OCI-M2 (cell line): ENCODE data around the gene CDH23.

ENCODE experiments used
- DNase-seq: peaks from one replicate; lab custom pipeline; 2025; ENCODE audit not compliant: unreplicated experiment; lab: John Stamatoyannopoulos, UW

Gene CDH23

DNA sequence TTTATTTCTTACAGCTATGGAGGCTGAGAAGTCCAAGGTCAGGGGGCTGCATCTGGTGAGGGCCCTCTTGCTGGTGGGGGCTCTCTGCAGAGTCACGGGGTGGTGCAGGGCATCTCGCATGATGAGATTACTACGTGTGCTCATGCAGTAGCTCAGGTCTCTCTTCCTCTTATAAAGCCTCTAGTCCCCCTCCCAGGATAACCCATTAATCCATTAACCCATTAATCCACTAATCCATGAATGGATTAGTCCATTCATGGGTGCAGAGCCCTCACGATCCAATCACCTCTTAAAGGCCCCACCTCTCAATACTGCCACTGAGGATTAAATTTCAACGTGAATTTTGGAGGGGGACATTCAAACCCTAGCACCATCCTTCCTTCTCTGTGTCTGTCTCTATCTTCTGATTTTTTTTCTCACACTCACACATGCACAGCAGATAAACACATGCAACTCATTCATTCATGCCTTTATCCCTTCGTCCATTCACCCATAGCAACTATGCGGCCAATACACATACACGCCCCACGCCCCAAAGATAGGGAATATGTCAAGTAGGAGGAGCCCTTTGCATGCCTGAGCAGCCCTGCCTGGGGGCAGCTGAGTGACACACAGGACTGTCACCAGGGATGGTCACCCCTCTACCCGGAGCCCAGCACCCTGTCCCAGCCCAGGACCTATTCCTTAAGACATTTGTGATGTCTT is 236.3 kb downstream of the CDH23 start:
- DNase-seq = no peak

DNA sequence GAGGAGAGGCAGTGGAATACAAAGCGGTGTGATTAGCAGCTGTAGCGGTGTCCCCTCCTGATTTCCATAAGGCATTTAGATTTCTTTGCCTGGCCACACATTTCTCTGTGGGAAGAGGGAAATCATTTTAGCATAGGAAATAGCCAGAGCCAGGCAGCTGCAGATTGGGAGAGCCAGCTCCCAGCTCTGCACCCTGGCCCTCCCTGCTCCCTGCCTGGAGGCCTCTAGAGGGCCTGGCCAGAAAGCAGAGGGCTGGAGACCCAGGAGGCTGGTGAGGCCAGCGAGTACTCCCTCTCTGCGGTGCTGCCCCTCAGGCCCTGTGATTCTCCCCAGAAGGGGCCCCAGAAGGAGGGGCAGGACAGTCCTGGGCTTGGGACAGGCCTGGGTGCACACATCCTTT is 237.2 kb downstream of the CDH23 start:
- DNase-seq = no peak

DNA sequence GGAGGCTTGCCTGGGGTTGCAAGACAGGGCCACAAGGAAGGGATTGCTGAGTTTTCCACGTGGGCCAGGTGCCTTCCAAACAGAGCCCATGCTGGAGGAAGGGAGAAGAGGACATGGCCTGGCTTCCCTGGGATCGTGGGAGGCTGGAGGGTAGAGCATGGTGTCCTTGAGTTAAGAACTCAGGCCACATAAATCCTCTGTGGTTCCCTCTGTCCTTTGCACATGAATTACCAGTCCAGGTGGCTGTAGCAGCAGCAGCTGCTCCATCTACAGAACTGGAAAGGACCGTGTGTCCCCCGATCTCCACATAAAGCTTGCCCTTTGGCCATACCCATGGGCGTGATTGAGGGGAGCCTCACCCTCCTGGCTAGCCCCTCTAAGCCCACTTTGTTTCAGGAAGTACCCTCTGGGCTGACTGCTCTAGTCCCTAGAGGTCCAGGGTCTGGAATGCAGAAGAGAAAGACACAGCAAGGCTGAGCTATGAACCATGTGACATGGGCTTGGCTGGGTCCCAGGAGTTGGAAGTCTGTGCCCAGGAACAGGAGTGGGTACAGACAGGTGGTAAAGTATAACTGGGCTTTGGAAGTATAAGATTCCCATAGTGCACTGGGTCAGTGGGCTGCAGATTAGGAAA is 237.9 kb downstream of the CDH23 start:
- DNase-seq = no peak

- no peak for DNase-seq
Measured at GRCh38 chr10:71635251-71635866, 238.6 kb downstream of the CDH23 start.

- no peak for DNase-seq
Measured at GRCh38 chr10:71635867-71636266, 239.1 kb downstream of the CDH23 start.

DNA sequence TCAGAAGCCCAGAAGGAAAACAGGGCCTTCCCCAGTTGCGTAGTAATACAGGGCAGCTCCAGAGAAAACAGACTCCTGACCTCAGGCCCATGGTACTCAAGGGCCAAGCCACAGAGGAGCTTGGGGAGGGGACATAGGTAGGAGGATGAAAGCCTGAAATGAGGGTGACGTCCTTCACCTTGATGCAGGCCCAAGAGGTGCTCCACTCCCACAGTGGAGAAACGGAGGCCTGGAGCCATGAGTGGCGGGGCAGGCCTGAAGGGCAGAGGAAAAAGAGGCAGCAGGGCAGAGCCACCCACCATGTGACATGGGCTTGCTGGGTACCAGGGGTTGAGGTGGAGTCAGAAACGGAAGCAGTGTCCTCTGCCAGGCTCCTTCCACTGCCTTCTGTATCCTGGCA is 239.9 kb downstream of the CDH23 start:
- DNase-seq = no peak

GRCh38 chr10:71637305-71637704 is 240.6 kb downstream of the CDH23 start:
- no peak for DNase-seq

DNA sequence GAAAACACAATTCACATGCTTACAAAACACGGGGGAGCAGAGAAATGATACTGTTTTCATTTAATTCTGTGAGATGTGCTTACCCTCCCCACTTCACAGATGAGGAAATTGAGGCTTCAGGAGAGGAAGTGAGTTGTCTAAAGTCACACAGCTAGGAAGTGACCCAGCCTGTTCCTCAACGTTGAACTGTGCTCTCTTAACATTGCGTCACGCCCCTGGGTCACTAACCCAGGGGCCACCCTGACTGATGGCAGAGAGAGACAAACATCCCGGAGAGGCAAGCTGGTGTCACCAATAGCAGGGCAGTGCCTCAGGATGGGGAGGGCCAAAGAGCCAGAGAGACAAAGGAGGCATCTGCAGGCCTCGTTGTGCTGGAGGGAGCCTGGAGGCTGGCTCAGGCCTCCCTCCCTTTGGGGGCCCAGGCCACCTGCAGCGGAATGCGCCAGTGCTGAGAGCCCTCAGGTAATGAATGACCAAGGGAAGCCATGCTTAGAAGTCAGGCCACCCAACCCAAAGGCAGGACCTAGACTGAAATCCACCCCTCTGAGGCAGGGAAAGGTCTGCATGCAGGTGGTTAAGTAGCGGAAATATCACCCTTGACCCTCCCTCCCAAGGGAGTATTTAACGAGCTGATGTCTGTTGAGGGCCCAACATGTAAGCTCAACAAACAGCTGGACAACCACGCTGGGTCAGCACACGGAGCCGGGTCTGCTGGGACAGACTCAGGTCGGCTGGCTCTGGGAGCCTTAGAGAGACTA is 241.5 kb downstream of the CDH23 start:
- DNase-seq = no peak

DNA sequence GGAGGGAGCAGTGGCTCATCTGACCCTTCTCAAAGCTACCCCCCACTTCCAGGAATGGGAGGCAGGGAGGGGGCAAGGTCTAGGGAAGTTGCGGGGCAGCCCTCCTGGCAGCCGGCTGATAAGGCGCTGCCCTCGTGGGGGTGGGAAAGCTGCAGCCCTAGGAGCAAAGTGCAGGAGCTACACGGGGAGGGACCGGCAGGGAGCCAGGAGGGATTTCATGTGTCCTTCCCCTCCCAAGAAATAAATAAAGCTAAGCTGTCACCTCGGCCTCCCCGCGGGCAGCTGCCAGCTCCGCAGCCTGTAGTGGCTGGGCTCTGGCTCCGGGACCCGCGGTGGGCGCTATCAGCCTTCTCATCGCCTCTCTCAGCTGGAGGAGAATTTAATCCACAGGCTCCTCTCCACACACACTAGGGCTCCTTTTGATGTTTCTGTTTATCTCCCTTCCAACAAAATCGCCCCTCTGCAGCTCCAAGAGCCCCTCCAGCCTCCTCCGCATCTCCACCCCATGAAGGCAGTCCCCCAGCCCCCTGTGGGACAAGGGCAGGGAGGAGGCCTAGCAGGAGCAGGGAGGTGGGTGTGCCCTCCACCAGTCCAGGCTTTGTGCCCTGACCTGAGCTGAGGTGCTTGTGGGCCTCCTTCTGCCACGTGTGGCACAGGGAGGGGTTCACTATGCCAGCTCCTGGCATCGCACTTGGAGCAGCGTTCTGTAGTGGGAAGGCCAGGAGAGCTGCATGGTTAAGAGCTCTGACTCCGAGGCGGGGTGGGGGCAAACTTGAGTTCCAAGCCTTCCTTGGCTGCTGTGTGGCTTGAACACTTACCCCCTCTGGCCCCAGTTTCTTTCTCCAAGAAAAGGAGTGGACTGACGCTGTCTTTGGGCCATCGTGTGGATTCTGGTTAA is 242.4 kb downstream of the CDH23 start:
- DNase-seq = no peak

DNA sequence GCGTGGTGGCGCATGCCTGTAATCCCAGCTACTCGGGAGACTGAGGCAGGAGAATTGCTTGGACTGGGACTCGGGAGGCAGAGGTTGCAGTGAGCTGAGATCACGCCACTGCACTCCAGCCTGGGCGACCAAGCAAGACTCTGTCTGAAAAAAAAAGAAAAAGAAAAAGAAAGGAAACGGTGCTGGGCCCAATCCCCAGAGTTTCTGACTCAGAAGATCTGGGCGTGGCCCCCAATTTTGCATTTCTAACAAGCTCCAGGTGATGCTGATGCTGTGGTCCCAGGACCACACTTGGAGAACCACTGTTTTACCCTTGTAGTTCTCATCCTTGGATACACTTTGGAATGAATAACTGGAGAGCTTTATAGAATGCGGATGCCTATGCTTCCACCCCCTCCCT is 243.9 kb downstream of the CDH23 start:
- DNase-seq = no peak

DNA sequence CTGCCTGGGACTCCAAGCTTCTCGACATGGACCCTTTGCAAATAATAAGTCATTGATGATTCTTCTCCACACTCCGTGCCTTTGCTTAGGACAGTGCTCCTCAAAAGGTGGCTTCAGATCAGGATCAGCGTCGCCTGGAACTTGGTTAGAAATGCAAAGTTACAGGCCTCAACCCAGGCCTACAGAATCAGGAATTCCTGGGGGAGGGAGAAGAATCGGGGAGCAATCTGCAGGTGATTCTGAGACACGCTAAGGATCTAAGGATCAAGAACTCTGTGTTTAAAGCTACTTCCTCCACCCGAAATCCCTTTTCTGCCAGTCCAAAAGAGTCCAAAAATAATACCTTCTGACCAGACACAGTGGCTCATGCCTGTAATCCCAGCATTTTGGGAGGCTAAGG is 244.7 kb downstream of the CDH23 start:
- no peak for DNase-seq

- no peak for DNase-seq
Measured at GRCh38 chr10:71641986-71642385, 245.3 kb downstream of the CDH23 start.

DNA sequence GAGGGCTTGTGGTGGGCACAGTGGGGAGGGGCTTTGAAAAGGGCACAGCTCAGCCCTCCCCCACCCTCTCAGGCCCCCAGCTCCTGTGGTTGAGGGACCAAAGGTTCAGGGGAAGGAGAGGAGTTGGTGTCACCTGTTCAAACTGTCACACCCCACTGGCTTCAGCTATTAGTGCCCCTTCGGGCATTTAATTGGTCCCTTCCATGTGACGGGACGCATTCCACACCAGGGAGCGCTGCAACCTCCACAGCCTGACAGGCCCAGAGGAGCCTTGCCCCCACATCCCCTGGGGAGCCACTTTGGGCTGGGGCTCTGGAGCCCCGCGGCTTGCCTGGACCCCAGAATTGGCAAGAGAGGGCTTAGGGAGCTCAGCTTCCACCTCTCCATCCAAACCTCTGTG is 247.2 kb downstream of the CDH23 start:
- no peak for DNase-seq

GRCh38 chr10:71644307-71645180 is 247.8 kb downstream of the CDH23 start:
- no peak for DNase-seq

DNA sequence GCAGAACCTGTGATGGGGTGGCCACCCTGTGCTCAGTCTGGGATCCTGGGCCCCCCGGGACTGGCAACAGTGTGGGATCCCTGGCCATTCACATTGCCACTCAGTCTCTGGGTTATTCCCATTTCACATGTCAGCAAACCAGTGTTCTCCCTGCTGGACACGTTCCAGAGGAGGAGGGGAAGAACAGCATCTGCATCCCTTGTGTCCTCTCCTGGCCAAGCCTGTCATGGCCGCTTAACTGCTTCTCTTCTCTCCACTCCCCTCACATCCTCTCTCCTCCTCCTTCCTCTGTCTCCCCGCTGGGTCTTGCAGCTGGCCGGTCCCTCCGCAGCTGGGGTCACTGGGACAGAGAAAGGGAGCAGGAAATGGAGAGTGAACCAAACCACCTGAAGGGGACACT is 248.5 kb downstream of the CDH23 start:
- no peak for DNase-seq

DNA sequence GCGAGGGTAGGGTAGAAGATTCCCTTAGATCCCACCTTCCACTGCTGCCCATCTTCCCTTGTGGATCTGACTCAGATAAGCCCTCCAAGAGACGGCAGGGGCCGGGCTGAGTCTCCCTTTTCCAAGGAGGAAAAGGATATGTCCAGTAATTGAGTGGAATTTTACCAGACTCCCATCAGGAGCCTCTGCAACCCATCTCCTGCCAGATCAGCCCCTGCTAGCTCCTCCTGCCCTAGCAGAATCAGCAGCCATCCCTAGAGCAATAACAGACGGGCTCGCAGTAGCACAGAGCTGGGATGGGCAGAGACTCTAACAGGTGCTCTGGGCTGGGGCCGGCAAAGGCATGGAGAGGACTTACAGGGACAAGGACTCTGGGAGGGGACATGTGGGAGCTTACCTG is 249.3 kb downstream of the CDH23 start:
- DNase-seq = no peak

- no peak for DNase-seq
Measured at GRCh38 chr10:71646592-71647292, 250.0 kb downstream of the CDH23 start.

GRCh38 chr10:71647526-71648253 is 251.0 kb downstream of the CDH23 start:
- no peak for DNase-seq
